SK-N-SH treated with all-trans-retinoic acid at 6 μM for 48 hours (cell line): ENCODE data around the gene PEBP1.

Experiments used
- ATAC-seq: fragments of 200-7000 bp; cut with Tn5 transposase; 3 replicates; pipeline ENCODE4 v1.9.1; 2020; ENCODE audit warnings: mild to moderate bottlenecking, moderate library complexity
- ARNTL ChIP-seq: fragments of 450-650 bp; formaldehyde crosslinking; IDR thresholded peaks from 2 replicates; pipeline ENCODE4 v1.5.0; 2020; ENCODE audit warnings: low read depth, mild to moderate bottlenecking, moderate library complexity, borderline replicate concordance
- BACH2 ChIP-seq: fragments of 250-450 bp; sonication (Bioruptor Pico); IDR thresholded peaks from 2 replicates; pipeline ENCODE4 v1.9.0; 2021; ENCODE audit warnings: mild to moderate bottlenecking, borderline replicate concordance
- CSDC2 ChIP-seq: fragments of 250-450 bp; sonication (Bioruptor Pico); IDR thresholded peaks from 2 replicates; pipeline ENCODE4 v1.5.0; 2020; ENCODE audit warnings: mild to moderate bottlenecking, moderate library complexity
- CSRNP3 ChIP-seq: fragments of 250-450 bp; sonication (Bioruptor Pico); IDR thresholded peaks from 2 replicates; pipeline ENCODE4 v1.5.1; 2021; ENCODE audit warnings: mild to moderate bottlenecking, moderate library complexity
- GLIS3 ChIP-seq: fragments of 250-450 bp; sonication (Bioruptor Pico); IDR thresholded peaks from 2 replicates; pipeline ENCODE4 v1.5.0; 2020; ENCODE audit warnings: mild to moderate bottlenecking, moderate library complexity
- ISL1 ChIP-seq: fragments of 250-450 bp; sonication (Bioruptor Pico); IDR thresholded peaks from 2 replicates; pipeline ENCODE4 v2.1.2; 2022; ENCODE audit warnings: mild to moderate bottlenecking, moderate library complexity
- OSR1 ChIP-seq: fragments of 250-450 bp; sonication (Bioruptor Pico); IDR thresholded peaks from 2 replicates; pipeline ENCODE4 v1.8.0; 2022; ENCODE audit warnings: moderate library complexity, mild to moderate bottlenecking, inconsistent platforms
- PATZ1 ChIP-seq: fragments of 250-450 bp; sonication (Bioruptor Pico); IDR thresholded peaks from 2 replicates; pipeline ENCODE4 v1.8.0; 2020; ENCODE audit warnings: mild to moderate bottlenecking, moderate library complexity, borderline replicate concordance
- PPARA ChIP-seq: fragments of 250-450 bp; sonication (Bioruptor Pico); IDR thresholded peaks from 2 replicates; pipeline ENCODE4 v1.5.0; 2020; ENCODE audit warnings: mild to moderate bottlenecking, borderline replicate concordance
- RARB ChIP-seq: fragments of 250-450 bp; sonication (Bioruptor Pico); IDR thresholded peaks from 2 replicates; pipeline ENCODE4 v1.8.0; 2021; ENCODE audit warnings: mild to moderate bottlenecking, moderate library complexity
- SNAI2 ChIP-seq: fragments of 250-450 bp; sonication (Bioruptor Pico); IDR thresholded peaks from 2 replicates; pipeline ENCODE4 v1.5.0; 2020; ENCODE audit warnings: mild to moderate bottlenecking, moderate library complexity
- TCF4 ChIP-seq: fragments of 250-450 bp; sonication (Bioruptor Pico); IDR thresholded peaks from 2 replicates; pipeline ENCODE4 v1.8.0; 2021; ENCODE audit warnings: mild to moderate bottlenecking, moderate library complexity, borderline replicate concordance
- TOX ChIP-seq: fragments of 250-450 bp; sonication (Bioruptor Pico); IDR thresholded peaks from 2 replicates; pipeline ENCODE4 v1.8.0; 2021; ENCODE audit warnings: mild to moderate bottlenecking, moderate library complexity, borderline replicate concordance
- ZC3H10 ChIP-seq: fragments of 250-450 bp; sonication (Bioruptor Pico); IDR thresholded peaks from 2 replicates; pipeline ENCODE4 v1.5.1; 2021; ENCODE audit warnings: mild to moderate bottlenecking, moderate library complexity
- ZFP3 ChIP-seq: fragments of 250-450 bp; sonication (Bioruptor Pico); IDR thresholded peaks from 2 replicates; pipeline ENCODE4 v1.5.0; 2020; ENCODE audit warnings: mild to moderate bottlenecking, moderate library complexity
- ZFP30 ChIP-seq: fragments of 450-650 bp; formaldehyde crosslinking; IDR thresholded peaks from 2 replicates; pipeline ENCODE4 v1.5.0; 2022; ENCODE audit warnings: mild to moderate bottlenecking, moderate library complexity
- ZNF565 ChIP-seq: fragments of 450-650 bp; formaldehyde crosslinking; conservative IDR thresholded peaks from 2 replicates; pipeline ENCODE4 v1.5.0; 2020; ENCODE audit warnings: low read depth, mild to moderate bottlenecking, moderate library complexity
- ZNF8 ChIP-seq: fragments of 450-650 bp; formaldehyde crosslinking; IDR thresholded peaks from 2 replicates; pipeline ENCODE4 v1.5.0; 2020; ENCODE audit warnings: mild to moderate bottlenecking, moderate library complexity
- TF ChIP-seq, protein P1 (sequence below): fragments of 250-450 bp; sonication (Bioruptor Pico); IDR thresholded peaks from 2 replicates; pipeline ENCODE4 v1.5.1; 2020; ENCODE audit warnings: low read depth, mild to moderate bottlenecking, moderate library complexity
- TF ChIP-seq, protein P2 (sequence below): fragments of 250-450 bp; sonication (Bioruptor Pico); IDR thresholded peaks from 2 replicates; pipeline ENCODE4 v1.5.0; 2020; ENCODE audit warnings: mild to moderate bottlenecking, moderate library complexity
- TF ChIP-seq, protein P3 (sequence below): fragments of 250-450 bp; sonication (Bioruptor Pico); IDR thresholded peaks from 2 replicates; pipeline ENCODE4 v1.8.0; 2021; ENCODE audit warnings: low read depth, mild to moderate bottlenecking, moderate library complexity, borderline replicate concordance

PEBP1 gene

GRCh38 chr12:118160536-118160935 lies 24.6 kb downstream of the PEBP1 start:
- ATAC-seq, result no peak
- TF ChIP-seq CSDC2 (CRISPR knock-in tag), result no peak
- no peak for TF ChIP-seq ZC3H10 (CRISPR knock-in tag)
- no peak for TF ChIP-seq BACH2 (CRISPR knock-in tag)
- no peak for TF ChIP-seq RARB (CRISPR knock-in tag)
- no peak for TF ChIP-seq ZFP3 (CRISPR knock-in tag)
- TF ChIP-seq, protein P1, sequence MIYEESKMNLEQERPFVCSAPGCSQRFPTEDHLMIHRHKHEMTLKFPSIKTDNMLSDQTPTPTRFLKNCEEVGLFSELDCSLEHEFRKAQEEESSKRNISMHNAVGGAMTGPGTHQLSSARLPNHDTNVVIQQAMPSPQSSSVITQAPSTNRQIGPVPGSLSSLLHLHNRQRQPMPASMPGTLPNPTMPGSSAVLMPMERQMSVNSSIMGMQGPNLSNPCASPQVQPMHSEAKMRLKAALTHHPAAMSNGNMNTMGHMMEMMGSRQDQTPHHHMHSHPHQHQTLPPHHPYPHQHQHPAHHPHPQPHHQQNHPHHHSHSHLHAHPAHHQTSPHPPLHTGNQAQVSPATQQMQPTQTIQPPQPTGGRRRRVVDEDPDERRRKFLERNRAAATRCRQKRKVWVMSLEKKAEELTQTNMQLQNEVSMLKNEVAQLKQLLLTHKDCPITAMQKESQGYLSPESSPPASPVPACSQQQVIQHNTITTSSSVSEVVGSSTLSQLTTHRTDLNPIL (CRISPR knock-in tag), result no peak
- TF ChIP-seq CSRNP3, result no peak
- no peak for TF ChIP-seq GLIS3 (CRISPR knock-in tag)
- no peak for TF ChIP-seq ZNF8
- TF ChIP-seq ZFP30 (CRISPR knock-in tag), result no peak
- no peak for TF ChIP-seq ISL1 (CRISPR knock-in tag)
- TF ChIP-seq ZNF565, result no peak
- TF ChIP-seq, protein P2, sequence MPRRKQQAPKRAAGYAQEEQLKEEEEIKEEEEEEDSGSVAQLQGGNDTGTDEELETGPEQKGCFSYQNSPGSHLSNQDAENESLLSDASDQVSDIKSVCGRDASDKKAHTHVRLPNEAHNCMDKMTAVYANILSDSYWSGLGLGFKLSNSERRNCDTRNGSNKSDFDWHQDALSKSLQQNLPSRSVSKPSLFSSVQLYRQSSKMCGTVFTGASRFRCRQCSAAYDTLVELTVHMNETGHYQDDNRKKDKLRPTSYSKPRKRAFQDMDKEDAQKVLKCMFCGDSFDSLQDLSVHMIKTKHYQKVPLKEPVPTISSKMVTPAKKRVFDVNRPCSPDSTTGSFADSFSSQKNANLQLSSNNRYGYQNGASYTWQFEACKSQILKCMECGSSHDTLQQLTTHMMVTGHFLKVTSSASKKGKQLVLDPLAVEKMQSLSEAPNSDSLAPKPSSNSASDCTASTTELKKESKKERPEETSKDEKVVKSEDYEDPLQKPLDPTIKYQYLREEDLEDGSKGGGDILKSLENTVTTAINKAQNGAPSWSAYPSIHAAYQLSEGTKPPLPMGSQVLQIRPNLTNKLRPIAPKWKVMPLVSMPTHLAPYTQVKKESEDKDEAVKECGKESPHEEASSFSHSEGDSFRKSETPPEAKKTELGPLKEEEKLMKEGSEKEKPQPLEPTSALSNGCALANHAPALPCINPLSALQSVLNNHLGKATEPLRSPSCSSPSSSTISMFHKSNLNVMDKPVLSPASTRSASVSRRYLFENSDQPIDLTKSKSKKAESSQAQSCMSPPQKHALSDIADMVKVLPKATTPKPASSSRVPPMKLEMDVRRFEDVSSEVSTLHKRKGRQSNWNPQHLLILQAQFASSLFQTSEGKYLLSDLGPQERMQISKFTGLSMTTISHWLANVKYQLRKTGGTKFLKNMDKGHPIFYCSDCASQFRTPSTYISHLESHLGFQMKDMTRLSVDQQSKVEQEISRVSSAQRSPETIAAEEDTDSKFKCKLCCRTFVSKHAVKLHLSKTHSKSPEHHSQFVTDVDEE, result no peak
- no peak for TF ChIP-seq OSR1 (CRISPR knock-in tag)
- no peak for TF ChIP-seq TCF4
- no peak for TF ChIP-seq PPARA (CRISPR knock-in tag)
- no peak for TF ChIP-seq TOX (CRISPR knock-in tag)
- TF ChIP-seq PATZ1 (CRISPR knock-in tag), result no peak
- TF ChIP-seq, protein P3, sequence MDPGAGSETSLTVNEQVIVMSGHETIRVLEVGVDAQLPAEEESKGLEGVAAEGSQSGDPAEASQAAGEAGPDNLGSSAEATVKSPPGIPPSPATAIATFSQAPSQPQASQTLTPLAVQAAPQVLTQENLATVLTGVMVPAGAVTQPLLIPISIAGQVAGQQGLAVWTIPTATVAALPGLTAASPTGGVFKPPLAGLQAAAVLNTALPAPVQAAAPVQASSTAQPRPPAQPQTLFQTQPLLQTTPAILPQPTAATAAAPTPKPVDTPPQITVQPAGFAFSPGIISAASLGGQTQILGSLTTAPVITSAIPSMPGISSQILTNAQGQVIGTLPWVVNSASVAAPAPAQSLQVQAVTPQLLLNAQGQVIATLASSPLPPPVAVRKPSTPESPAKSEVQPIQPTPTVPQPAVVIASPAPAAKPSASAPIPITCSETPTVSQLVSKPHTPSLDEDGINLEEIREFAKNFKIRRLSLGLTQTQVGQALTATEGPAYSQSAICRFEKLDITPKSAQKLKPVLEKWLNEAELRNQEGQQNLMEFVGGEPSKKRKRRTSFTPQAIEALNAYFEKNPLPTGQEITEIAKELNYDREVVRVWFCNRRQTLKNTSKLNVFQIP, result no peak

DNA sequence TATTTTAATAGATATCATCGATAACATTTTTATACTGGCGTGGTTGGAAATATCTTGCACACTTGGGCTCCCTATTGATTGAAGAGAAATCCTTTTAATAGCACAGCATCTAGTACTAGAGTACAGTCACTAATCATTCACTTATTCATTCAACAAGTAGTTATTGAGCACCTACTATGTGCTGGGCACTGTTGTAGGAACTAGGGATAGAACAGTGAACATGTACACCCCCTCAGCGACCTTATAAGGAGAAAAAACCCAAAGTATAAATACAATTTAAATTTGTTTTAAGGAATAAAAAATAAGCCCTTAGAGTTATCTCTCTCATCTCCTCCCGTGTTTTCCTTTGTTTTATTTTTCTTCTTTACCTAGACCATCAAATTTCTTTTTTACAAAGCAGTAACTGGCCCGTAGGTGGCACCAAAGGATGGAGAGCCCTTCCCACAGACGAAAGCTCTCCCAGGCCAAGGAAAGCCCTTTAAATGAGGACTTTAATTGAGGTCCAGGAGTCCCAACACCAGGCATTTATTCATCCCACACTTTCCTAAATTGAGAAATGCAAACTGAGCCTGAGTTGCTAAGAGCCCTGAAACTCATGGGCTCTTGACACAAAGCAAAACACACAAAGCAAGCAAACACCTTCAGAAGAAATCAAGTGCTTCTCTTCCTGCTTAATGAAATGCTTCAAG lies 29.0 kb downstream of the PEBP1 start:
- peak; percentile 83 for ATAC-seq

More for the DNA sequence above, 29.0 kb downstream of the PEBP1 start:
- TF ChIP-seq RARB (CRISPR knock-in tag) (no peak), TCF4 (no peak), ARNTL (no peak), CSDC2 (CRISPR knock-in tag) (no peak), SNAI2 (no peak), ZNF565 (no peak), ZFP30 (CRISPR knock-in tag) (no peak), TOX (CRISPR knock-in tag) (no peak)
- TF ChIP-seq, protein P1 (CRISPR knock-in tag), result no peak
